MM.1S (cell line): ENCODE results near the gene CABP4.

Experiments
- EZH2 ChIP-seq: fragments of 300-600 bp; sonication (generic); optimal IDR thresholded peaks from 2 replicates; pipeline ENCODE3; 2017; ENCODE audit warnings: low read depth, mild to moderate bottlenecking, antibody characterized with exemption, low read length, mixed read lengths
- EZH2phosphoT487 ChIP-seq: fragments of 300-600 bp; sonication (generic); IDR thresholded peaks from 2 replicates; pipeline ENCODE4 v1.6.1; 2018; ENCODE audit warnings: antibody characterized with exemption, low read length
- TF ChIP-seq, protein P1 (sequence below): fragments of 300-600 bp; sonication (generic); IDR thresholded peaks from 2 replicates; pipeline ENCODE4 v1.5.1; 2016; ENCODE audit warnings: antibody characterized with exemption, low read length, mixed read lengths

GRCh38 chr11:67448220-67448609, 6.9 kb upstream of the CABP4 start:
- TF ChIP-seq EZH2phosphoT487 = no peak
- TF ChIP-seq, protein P1, sequence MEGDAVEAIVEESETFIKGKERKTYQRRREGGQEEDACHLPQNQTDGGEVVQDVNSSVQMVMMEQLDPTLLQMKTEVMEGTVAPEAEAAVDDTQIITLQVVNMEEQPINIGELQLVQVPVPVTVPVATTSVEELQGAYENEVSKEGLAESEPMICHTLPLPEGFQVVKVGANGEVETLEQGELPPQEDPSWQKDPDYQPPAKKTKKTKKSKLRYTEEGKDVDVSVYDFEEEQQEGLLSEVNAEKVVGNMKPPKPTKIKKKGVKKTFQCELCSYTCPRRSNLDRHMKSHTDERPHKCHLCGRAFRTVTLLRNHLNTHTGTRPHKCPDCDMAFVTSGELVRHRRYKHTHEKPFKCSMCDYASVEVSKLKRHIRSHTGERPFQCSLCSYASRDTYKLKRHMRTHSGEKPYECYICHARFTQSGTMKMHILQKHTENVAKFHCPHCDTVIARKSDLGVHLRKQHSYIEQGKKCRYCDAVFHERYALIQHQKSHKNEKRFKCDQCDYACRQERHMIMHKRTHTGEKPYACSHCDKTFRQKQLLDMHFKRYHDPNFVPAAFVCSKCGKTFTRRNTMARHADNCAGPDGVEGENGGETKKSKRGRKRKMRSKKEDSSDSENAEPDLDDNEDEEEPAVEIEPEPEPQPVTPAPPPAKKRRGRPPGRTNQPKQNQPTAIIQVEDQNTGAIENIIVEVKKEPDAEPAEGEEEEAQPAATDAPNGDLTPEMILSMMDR = no peak
- TF ChIP-seq EZH2 = no peak
